ENCODE data around the gene MAGI2. TPM values are rescaled to one million over a fixed set of nuclear protein-coding genes. Genes with fewer than 3 reads are reported as not detected.

MAGI2 gene
- total RNA-seq, 1 experiment from 2014 or later = 0.22 TPM

- Histone ChIP-seq H3K36me3 (ENCODE audit: control insufficient read depth in 1 of 2, insufficient read depth in 2 of 2, low read length in 2 of 2) (no peaks in the 10 kb centered on the region), H3K79me2 (ENCODE audit: insufficient read depth, low read length) (no peaks in the 10 kb centered on the region), H3K4me3 (replicated peaks in 1 of 2; ENCODE audit: low read depth in 1 of 2, low read length in 2 of 2) (no peak overlapping the region), H3K9me3 (ENCODE audit: control insufficient read depth in 1 of 2, insufficient read depth in 1 of 2, low read depth in 1 of 2, low read length in 2 of 2) (no peaks in the 10 kb centered on the region), H3K27ac (ENCODE audit: low read depth, low read length) (no peak overlapping the region), H3K9me2 (ENCODE audit: insufficient read depth) (no peaks in the 10 kb centered on the region), H3K9ac (ENCODE audit: low read length) (no peak overlapping the region), H4K20me1 (ENCODE audit: insufficient read depth) (no peaks in the 10 kb centered on the region), H2AFZ (ENCODE audit: low read depth, low read length, poor library complexity, severe bottlenecking) (no peak overlapping the region), H3K4me2 (ENCODE audit: low read length) (no peak overlapping the region), H3K27me3 (ENCODE audit: insufficient read depth, low read length) (0 out of 2 replicates have a peak, but pooled peaks cover 3% of the 10 kb centered on the region), H3K4me1 (ENCODE audit: control insufficient read depth in 1 of 2, insufficient read depth in 2 of 2, low read length in 2 of 2) (no peaks in the 10 kb centered on the region)
- CTCF ChIA-PET = no interaction called here
- BruUV-seq (replicated peaks) = no TSS peak
- ATAC-seq (no peak), DNase-seq (ENCODE audit: low read depth, low spot score) (no peak)
- intact Hi-C loops (cut with micrococcal nuclease) = loop anchor here (5.0 to 10.0 kb wide), 2 partner anchors 1154 to 1456 kb away; no protein-coding TSS in a partner anchor
- TF ChIP-seq CTCF (IDR thresholded peaks at IDR 0.05 in 2 of 3, conservative IDR thresholded peaks at IDR 0.05 in 1 of 3; ENCODE audit: borderline replicate concordance in 1 of 3, insufficient read depth in 1 of 3, low read depth in 2 of 3, low read length in 2 of 3) = no peak
- RAD21 ChIA-PET (ENCODE audit: low non-redundant PET in 1 of 2, low total read pairs in 2 of 2, uncharacterized antibody in 2 of 2, unreplicated experiment in 2 of 2) = no interaction called here
- POLR2A ChIA-PET = no interaction called here
Measured at GRCh38 chr7:78588393-78588792, 865.1 kb downstream of the MAGI2 start.

GRCh38 chr7:78587443-78588044, 865.9 kb downstream of the MAGI2 start:
- no peak overlapping the region for H2AFZ ChIP-seq (ENCODE audit: low read depth, low read length, poor library complexity, severe bottlenecking)
- peak; percentile 67 for ATAC-seq
- peak; percentile 74 for TF ChIP-seq RAD21 (IDR thresholded peaks at IDR 0.05; ENCODE audit: low read depth)
- TF ChIP-seq CTCF (IDR thresholded peaks at IDR 0.05 in 2 of 3, conservative IDR thresholded peaks at IDR 0.05 in 1 of 3; ENCODE audit: borderline replicate concordance in 1 of 3, insufficient read depth in 1 of 3, low read depth in 2 of 3, low read length in 2 of 3) = peak; percentile 54 to 79 (median 55); a peak in 4 of 6 replicates
- TF ChIP-seq REST (IDR thresholded peaks at IDR 0.05; ENCODE audit: low read depth) = no peak
- H4K20me1 ChIP-seq (ENCODE audit: insufficient read depth) = no peaks in the 10 kb centered on the region
- POLR2A ChIA-PET = no interaction called here
- H3K27ac ChIP-seq (ENCODE audit: low read depth, low read length) = no peak overlapping the region
- CTCF ChIA-PET = interaction anchor here (0.6 to 1.0 kb wide), 5 partner anchors 190 to 589 kb away, joined by 3 to 7 read pairs (median 3); no protein-coding TSS in a partner anchor
- RAD21 ChIA-PET (ENCODE audit: low non-redundant PET in 1 of 2, low total read pairs in 2 of 2, uncharacterized antibody in 2 of 2, unreplicated experiment in 2 of 2) = no interaction called here
- no peaks in the 10 kb centered on the region for H3K36me3 ChIP-seq (ENCODE audit: control insufficient read depth in 1 of 2, insufficient read depth in 2 of 2, low read length in 2 of 2)
- no peaks in the 10 kb centered on the region for H3K4me1 ChIP-seq (ENCODE audit: control insufficient read depth in 1 of 2, insufficient read depth in 2 of 2, low read length in 2 of 2)
- H3K9me2 ChIP-seq (ENCODE audit: insufficient read depth) = no peaks in the 10 kb centered on the region
- no peaks in the 10 kb centered on the region for H3K9me3 ChIP-seq (ENCODE audit: control insufficient read depth in 1 of 2, insufficient read depth in 1 of 2, low read depth in 1 of 2, low read length in 2 of 2)
- no peak overlapping the region for H3K4me2 ChIP-seq (ENCODE audit: low read length)
- H3K79me2 ChIP-seq (ENCODE audit: insufficient read depth, low read length) = no peaks in the 10 kb centered on the region
- no TSS peak for BruUV-seq (replicated peaks)
- intact Hi-C loops (cut with micrococcal nuclease) = loop anchor here (1.0 to 10.0 kb wide), 4 partner anchors 337 to 1457 kb away; no protein-coding TSS in a partner anchor
- DNase-seq (ENCODE audit: low read depth, low spot score) = peak; percentile 6
- H3K4me3 ChIP-seq (replicated peaks in 1 of 2; ENCODE audit: low read depth in 1 of 2, low read length in 2 of 2) = no peak overlapping the region
- 0 out of 2 replicates have a peak, but pooled peaks cover 3% of the 10 kb centered on the region for H3K27me3 ChIP-seq (ENCODE audit: insufficient read depth, low read length)
- no peak overlapping the region for H3K9ac ChIP-seq (ENCODE audit: low read length)
